Peyer's patch (tissue), 4 donors: Measurements from ENCODE around the gene TFIP11. TPM values are rescaled to one million over a fixed set of nuclear protein-coding genes. Genes with fewer than 3 reads are reported as not detected.

ENCODE experiments used
- DNase-seq, 3 donors: peaks; one replicate each; pipeline ENCODE4 v3.0.0-alpha.2; 2017 to 2019
- H3K27ac ChIP-seq, 4 donors: fragments of 200-600 bp; sonication (generic); one replicate each; pipeline ENCODE4 v1.5.1; 2016 to 2019
- H3K27me3 ChIP-seq, 2 donors: fragments of 200-600 bp; sonication (generic); one replicate each; pipeline ENCODE4 v1.5.1; 2019
- H3K36me3 ChIP-seq, 3 donors: fragments of 200-600 bp; sonication (generic); one replicate each; pipeline ENCODE4 v1.5.1; 2016 to 2019
- H3K4me1 ChIP-seq, 4 donors: fragments of 200-600 bp; sonication (generic); one replicate each; pipeline ENCODE4 v1.5.1; 2016 to 2019
- H3K4me3 ChIP-seq, 4 donors: fragments of 200-600 bp; sonication (generic); 1 replicate in 3 of 4; 2 replicates in 1 of 4; pipeline ENCODE4 v1.5.1; 2016 to 2019; ENCODE audit warnings: mild to moderate bottlenecking in 1 of 4
- H3K9me3 ChIP-seq, 4 donors: fragments of 200-600 bp; sonication (generic); one replicate each; pipeline ENCODE4 v1.5.1; 2016 to 2019; ENCODE audit warnings: mild to moderate bottlenecking in 1 of 4
- POLR2A ChIP-seq, 2 donors: fragments of 450-650 bp; IDR thresholded peaks; one replicate each; pipeline ENCODE4 v1.5.1; 2017; ENCODE audit warnings: antibody characterized with exemption in 2 of 2, mild to moderate bottlenecking in 2 of 2, moderate library complexity in 2 of 2
- total RNA-seq, 4 donors: library from RNA; depleted of rRNA; stranded (reverse); fragments of >200 nt; gene quantifications; one replicate each; pipeline ENCODE4 v1.1.0, GENCODE V29; 2016
- TF ChIP-seq, protein P1 (sequence below), 6 experiments: fragments of 450-650 bp in 4 of 6; fragments of 200-600 bp in 2 of 6; sonication (generic) in 1 of 6; IDR thresholded peaks; one replicate each; pipeline ENCODE4 v1.5.1; 2017 to 2019; ENCODE audit warnings: antibody characterized with exemption in 6 of 6, mild to moderate bottlenecking in 3 of 6, moderate library complexity in 1 of 6

Gene TFIP11
- total RNA-seq, 4 donors from 2014 or later, result 24.0 to 46.2 (median 30.8) TPM

DNA sequence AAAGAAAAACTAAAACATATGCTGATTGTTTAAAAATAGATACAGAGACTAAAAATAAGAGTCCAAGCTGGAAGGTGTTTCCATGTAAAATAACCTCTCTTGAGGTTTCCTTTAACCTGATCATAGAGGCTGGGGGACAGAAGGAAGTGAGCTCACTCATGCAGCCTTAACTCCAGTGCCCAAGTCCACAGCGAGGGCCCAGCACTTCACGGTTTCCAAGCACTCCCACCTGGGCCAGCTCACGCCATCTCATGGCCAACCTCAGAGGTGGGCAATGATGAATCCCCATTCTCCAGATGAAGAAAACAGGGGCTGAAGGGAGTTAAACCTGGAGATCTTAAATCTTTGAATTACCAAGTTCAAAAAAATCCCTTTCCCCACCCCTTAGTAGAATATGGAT is 14.9 kb upstream of the TFIP11 start:
- peaks cover 0 to 28% (median 0%) of the 10 kb centered on the region in 3 donors for H3K36me3 ChIP-seq
- TF ChIP-seq POLR2A (IDR thresholded peaks at IDR 0.05), result no peak
- TF ChIP-seq, protein P1, sequence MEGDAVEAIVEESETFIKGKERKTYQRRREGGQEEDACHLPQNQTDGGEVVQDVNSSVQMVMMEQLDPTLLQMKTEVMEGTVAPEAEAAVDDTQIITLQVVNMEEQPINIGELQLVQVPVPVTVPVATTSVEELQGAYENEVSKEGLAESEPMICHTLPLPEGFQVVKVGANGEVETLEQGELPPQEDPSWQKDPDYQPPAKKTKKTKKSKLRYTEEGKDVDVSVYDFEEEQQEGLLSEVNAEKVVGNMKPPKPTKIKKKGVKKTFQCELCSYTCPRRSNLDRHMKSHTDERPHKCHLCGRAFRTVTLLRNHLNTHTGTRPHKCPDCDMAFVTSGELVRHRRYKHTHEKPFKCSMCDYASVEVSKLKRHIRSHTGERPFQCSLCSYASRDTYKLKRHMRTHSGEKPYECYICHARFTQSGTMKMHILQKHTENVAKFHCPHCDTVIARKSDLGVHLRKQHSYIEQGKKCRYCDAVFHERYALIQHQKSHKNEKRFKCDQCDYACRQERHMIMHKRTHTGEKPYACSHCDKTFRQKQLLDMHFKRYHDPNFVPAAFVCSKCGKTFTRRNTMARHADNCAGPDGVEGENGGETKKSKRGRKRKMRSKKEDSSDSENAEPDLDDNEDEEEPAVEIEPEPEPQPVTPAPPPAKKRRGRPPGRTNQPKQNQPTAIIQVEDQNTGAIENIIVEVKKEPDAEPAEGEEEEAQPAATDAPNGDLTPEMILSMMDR (IDR thresholded peaks at IDR 0.05), result no peak
- H3K4me1 ChIP-seq, result no peaks in the 10 kb centered on the region
- H3K27me3 ChIP-seq, result no peaks in the 10 kb centered on the region
- H3K27ac ChIP-seq, result no peak overlapping the region
- DNase-seq, result no peak
- H3K4me3 ChIP-seq, result no peak overlapping the region
- no peaks in the 10 kb centered on the region for H3K9me3 ChIP-seq

DNA sequence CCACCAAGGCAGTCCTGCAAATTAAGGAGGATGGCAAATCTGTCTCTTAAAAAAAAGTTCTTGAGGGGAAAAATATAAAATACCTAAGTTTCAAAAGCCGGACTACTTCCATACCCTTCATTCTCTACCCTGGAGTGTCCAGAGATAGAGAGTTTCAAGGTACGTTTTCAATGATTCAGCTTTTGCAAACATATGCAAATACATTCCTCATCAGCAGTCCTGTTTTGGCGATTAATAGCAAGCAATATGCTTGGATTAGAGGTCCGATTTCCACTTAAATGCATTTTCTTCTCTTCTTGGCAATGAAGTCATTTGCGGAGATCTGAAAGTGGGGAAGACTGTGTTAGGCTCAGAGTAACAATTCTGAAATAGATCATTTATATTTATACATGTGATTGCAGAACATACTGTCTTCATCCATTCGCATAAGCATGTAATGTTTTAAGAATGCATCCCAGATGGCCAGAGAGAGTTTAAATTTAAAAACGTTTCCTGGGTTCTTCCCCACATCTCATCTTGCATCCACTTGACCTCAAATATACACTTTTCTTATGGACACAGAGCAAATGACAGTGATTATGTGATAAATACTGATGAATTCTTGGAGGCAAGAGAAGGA is 13.8 kb upstream of the TFIP11 start:
- no peak for DNase-seq
- H3K27me3 ChIP-seq, result no peaks in the 10 kb centered on the region
- no peaks in the 10 kb centered on the region for H3K9me3 ChIP-seq
- no peak overlapping the region for H3K27ac ChIP-seq
- no peaks in the 10 kb centered on the region for H3K4me1 ChIP-seq
- H3K36me3 ChIP-seq, result peaks cover 0 to 17% (median 0%) of the 10 kb centered on the region in 3 donors
- H3K4me3 ChIP-seq, result no peak overlapping the region
- TF ChIP-seq, protein P1 (IDR thresholded peaks at IDR 0.05), result no peak
- no peak for TF ChIP-seq POLR2A (IDR thresholded peaks at IDR 0.05)

DNA sequence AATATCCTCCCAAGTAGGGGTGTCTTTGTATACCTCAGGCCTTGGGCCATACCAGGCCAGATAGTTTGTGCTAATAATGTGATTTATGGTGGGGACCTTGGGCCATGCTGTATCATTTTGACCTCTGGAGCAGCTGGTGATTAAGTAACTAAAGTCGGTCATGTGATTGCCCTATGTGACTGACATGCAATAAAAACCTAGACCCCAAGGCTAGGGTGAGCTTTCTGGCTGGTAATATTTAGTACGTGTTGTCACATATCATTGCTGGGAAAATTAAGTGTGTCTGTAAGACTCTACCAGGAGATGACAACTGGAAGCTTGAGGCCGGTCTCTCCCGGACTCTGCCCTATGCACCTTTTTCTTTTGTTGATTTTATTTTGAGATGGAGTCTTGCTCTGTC is 12.6 kb upstream of the TFIP11 start:
- H3K4me1 ChIP-seq, result no peaks in the 10 kb centered on the region
- peaks cover 0 to 16% (median 0%) of the 10 kb centered on the region in 3 donors for H3K36me3 ChIP-seq
- DNase-seq, result no peak
- H3K9me3 ChIP-seq, result no peaks in the 10 kb centered on the region
- no peak overlapping the region for H3K4me3 ChIP-seq
- no peaks in the 10 kb centered on the region for H3K27me3 ChIP-seq
- TF ChIP-seq POLR2A (IDR thresholded peaks at IDR 0.05), result no peak
- TF ChIP-seq, protein P1 (IDR thresholded peaks at IDR 0.05), result no peak
- no peak overlapping the region for H3K27ac ChIP-seq

DNA sequence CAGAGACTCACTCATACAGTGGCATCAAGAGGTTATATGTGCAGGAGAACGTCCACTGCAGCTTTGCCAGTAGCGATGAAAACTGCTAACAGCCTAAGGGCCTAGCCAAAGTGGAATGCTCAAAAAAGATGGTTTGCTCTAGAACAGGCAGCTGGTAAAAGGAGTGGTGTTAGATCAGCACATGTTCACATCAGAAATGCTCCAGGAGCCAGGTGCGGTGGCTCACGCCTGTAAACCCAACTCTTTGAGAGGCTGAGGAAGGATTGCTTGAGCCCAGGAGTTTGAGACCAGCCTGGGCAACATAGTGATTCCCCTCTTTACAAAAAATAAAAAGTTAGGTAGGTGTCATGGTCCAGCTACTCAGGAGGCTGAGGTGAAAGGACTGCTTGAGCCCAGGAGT is 10.3 kb upstream of the TFIP11 start:
- Histone ChIP-seq H3K36me3 (peaks cover 0 to 9% (median 0%) of the 10 kb centered on the region in 3 donors), H3K27me3 (no peaks in the 10 kb centered on the region), H3K9me3 (no peaks in the 10 kb centered on the region), H3K4me3 (no peak overlapping the region), H3K4me1 (no peaks in the 10 kb centered on the region), H3K27ac (no peak overlapping the region)
- TF ChIP-seq POLR2A (IDR thresholded peaks at IDR 0.05), result no peak
- TF ChIP-seq, protein P1 (IDR thresholded peaks at IDR 0.05), result no peak
- no peak for DNase-seq

- Histone ChIP-seq H3K4me1 (no peaks in the 10 kb centered on the region), H3K27ac (no peak overlapping the region), H3K9me3 (no peaks in the 10 kb centered on the region), H3K4me3 (no peak overlapping the region), H3K27me3 (no peaks in the 10 kb centered on the region), H3K36me3 (peaks cover 0 to 4% (median 0%) of the 10 kb centered on the region in 3 donors)
- no peak for TF ChIP-seq POLR2A (IDR thresholded peaks at IDR 0.05)
- TF ChIP-seq, protein P1 (IDR thresholded peaks at IDR 0.05), result no peak
- DNase-seq, result no peak
Measured at GRCh38 chr22:26522012-26522411, 9.7 kb upstream of the TFIP11 start.
